K562 (cell line): ENCODE measurements around the gene ANXA3. TPM values are rescaled to one million over a fixed set of nuclear protein-coding genes. Genes with fewer than 3 reads are reported as not detected.
A peak's percentile ranks its signal among the peaks of the same experiment; 100 is the strongest.

Experiments
- CBX5 ChIP-seq: IDR thresholded peaks from 2 replicates; pipeline ENCODE4 v1.6.1; 2014; ENCODE audit warnings: low read depth, borderline replicate concordance
- CSDE1 ChIP-seq, 2 experiments: fragments of 450-650 bp; IDR thresholded peaks; 2 replicates each; pipeline ENCODE4 v1.6.1; 2016; ENCODE audit warnings: mild to moderate bottlenecking in 1 of 2
- CTCFL ChIP-seq: IDR thresholded peaks from 2 replicates; pipeline ENCODE4 v1.6.1; 2011; ENCODE audit warnings: borderline replicate concordance, low read depth, mild to moderate bottlenecking, moderate library complexity, low read length; ENCODE audit not compliant: insufficient read depth, poor library complexity, severe bottlenecking
- DDX20 ChIP-seq: fragments of 450-650 bp; IDR thresholded peaks from 2 replicates; pipeline ENCODE4 v1.6.1; 2016; ENCODE audit warnings: missing genetic modification characterization, low read depth, mild to moderate bottlenecking, missing compliant biosample characterization, moderate library complexity
- DNMT1 ChIP-seq: fragments of 450-650 bp; IDR thresholded peaks from 2 replicates; pipeline ENCODE4 v1.6.1; 2016; ENCODE audit warnings: antibody characterized with exemption, mild to moderate bottlenecking
- ETS2 ChIP-seq: IDR thresholded peaks from 2 replicates; pipeline ENCODE4 v1.6.1; 2016; ENCODE audit warnings: borderline replicate concordance, missing genetic modification characterization, mild to moderate bottlenecking, moderate library complexity, missing compliant biosample characterization; ENCODE audit not compliant: poor library complexity, severe bottlenecking
- HDAC8 ChIP-seq: fragments of 450-650 bp; IDR thresholded peaks from 2 replicates; pipeline ENCODE4 v1.6.1; 2016; ENCODE audit warnings: mild to moderate bottlenecking, missing genetic modification characterization, moderate library complexity, missing compliant biosample characterization
- KLF6 ChIP-seq: fragments of 250-450 bp; sonication (Bioruptor Pico); IDR thresholded peaks from 2 replicates; pipeline ENCODE4 v1.4.0; 2020; ENCODE audit warnings: mild to moderate bottlenecking, moderate library complexity, borderline replicate concordance
- NR2C2 ChIP-seq, 2 experiments: fragments of 200-800 bp in 1 of 2; sonication (Bioruptor generic) in 1 of 2; sonication (generic) in 1 of 2; formaldehyde crosslinking in 1 of 2; IDR thresholded peaks; 2 replicates each; pipeline versions ENCODE4 v1.6.1 to v1.8.0; 2016 to 2022; ENCODE audit warnings: mild to moderate bottlenecking in 1 of 2, missing compliant biosample characterization in 1 of 2, missing genetic modification characterization in 1 of 2, missing genetic modification reagents in 1 of 2
- NRF1 ChIP-seq, 2 experiments: fragments of 450-650 bp; IDR thresholded peaks in 1 of 2; conservative IDR thresholded peaks in 1 of 2; 2 replicates each; pipeline ENCODE4 v1.6.1; 2014; ENCODE audit warnings: mild to moderate bottlenecking in 2 of 2
- POLR3G ChIP-seq: IDR thresholded peaks from 2 replicates; pipeline ENCODE4 v1.6.1; 2011; ENCODE audit not compliant: insufficient read length, insufficient replicate concordance; ENCODE audit errors: extremely low read depth
- PPARD ChIP-seq: fragments of 250-450 bp; sonication (Bioruptor Pico); IDR thresholded peaks from 2 replicates; pipeline ENCODE4 v1.8.0; 2022; ENCODE audit warnings: inconsistent platforms, mild to moderate bottlenecking, moderate library complexity
- PTBP1 ChIP-seq: fragments of 200-400 bp; formaldehyde crosslinking; IDR thresholded peaks from 2 replicates; pipeline ENCODE4 v1.6.1; 2017; ENCODE audit warnings: low read depth, low read length
- PTRF ChIP-seq: fragments of 450-650 bp; IDR thresholded peaks from 2 replicates; pipeline ENCODE4 v1.6.1; 2016; ENCODE audit warnings: mild to moderate bottlenecking, missing genetic modification characterization, missing compliant biosample characterization
- SIRT6 ChIP-seq: IDR thresholded peaks from one replicate; pipeline ENCODE4 v1.6.1; 2012; ENCODE audit warnings: low read depth, mild to moderate bottlenecking, control low read depth, inconsistent platforms, low read length, moderate library complexity
- SMARCB1 ChIP-seq: IDR thresholded peaks from 2 replicates; pipeline ENCODE4 v1.6.1; 2011; ENCODE audit warnings: improper control_type of control experiment, low read depth; ENCODE audit not compliant: insufficient read length
- SRSF1 ChIP-seq: fragments of 200-400 bp; formaldehyde crosslinking; IDR thresholded peaks from 2 replicates; pipeline ENCODE4 v1.6.1; 2017; ENCODE audit warnings: mild to moderate bottlenecking, low read depth, low read length, moderate library complexity
- STAT5A ChIP-seq: IDR thresholded peaks from 2 replicates; pipeline ENCODE4 v1.6.1; 2012; ENCODE audit warnings: low read length, inconsistent platforms, borderline replicate concordance
- TAF15 ChIP-seq: fragments of 200-400 bp; formaldehyde crosslinking; IDR thresholded peaks from 2 replicates; pipeline ENCODE4 v1.6.1; 2017; ENCODE audit warnings: mild to moderate bottlenecking, low read depth, low read length, moderate library complexity
- USF1 ChIP-seq: sonication (generic); formaldehyde crosslinking; IDR thresholded peaks from 2 replicates; pipeline ENCODE4 v1.9.0; 2022; ENCODE audit warnings: mild to moderate bottlenecking, missing genetic modification reagents
- ZNF140 ChIP-seq: fragments of 250-450 bp; sonication (Bioruptor Pico); IDR thresholded peaks from 2 replicates; pipeline ENCODE4 v1.8.0; 2021; ENCODE audit warnings: moderate library complexity, mild to moderate bottlenecking, inconsistent platforms
- ZNF780A ChIP-seq: fragments of 250-450 bp; sonication (Bioruptor Pico); IDR thresholded peaks from 2 replicates; pipeline ENCODE4 v1.5.0; 2021; ENCODE audit warnings: mild to moderate bottlenecking
- ZNF785 ChIP-seq: fragments of 250-450 bp; sonication (Bioruptor Pico); IDR thresholded peaks from 2 replicates; pipeline ENCODE4 v1.4.0; 2020; ENCODE audit warnings: mild to moderate bottlenecking
- polyA plus RNA-seq, 8 experiments: library from polyadenylated mRNA; depleted of rRNA in 4 of 8; stranded (reverse) in 5 of 8; unstranded in 3 of 8; fragments of >200 nt; fragmentation: Nextera tagmentation in 2 of 8; fragmentation: Illumina TruSeq in 1 of 8; extraction: Ambion mirVana in 2 of 8; extraction: Trizol in 1 of 8; gene quantifications; 2 replicates each; pipeline versions ENCODE4 v1.2.1 to v1.2.3, GENCODE V29; 2011 to 2014; ENCODE audit warnings: inconsistent platforms in 1 of 8, missing spikeins in 1 of 8
- total RNA-seq, 7 experiments: library from RNA; depleted of rRNA in 6 of 7; stranded (reverse); fragments of >200 nt in 6 of 7; fragmentation: Illumina TruSeq in 2 of 7; extraction: Trizol in 2 of 7; gene quantifications; 2 replicates each; pipeline versions ENCODE4 v1.2.1 to v1.2.3, GENCODE V29; 2011 to 2021; ENCODE audit warnings: low replicate concordance in 1 of 7
- TF ChIP-seq, protein P1 (sequence below): sonication (generic); formaldehyde crosslinking; IDR thresholded peaks from 2 replicates; pipeline ENCODE4 v1.8.0; 2022; ENCODE audit warnings: mild to moderate bottlenecking, missing genetic modification reagents
- TF ChIP-seq, protein P2 (sequence below): fragments of 450-650 bp; IDR thresholded peaks from one replicate; pipeline ENCODE4 v1.6.1; 2018; ENCODE audit warnings: mild to moderate bottlenecking, moderate library complexity; ENCODE audit not compliant: partially characterized antibody

Gene ANXA3
- total and polyA plus RNA-seq, 9 of the 15 experiments (the other 6 are each of a cell fraction or from before 2014, with no cell fraction given) = 6.3 to 15.5 (median 9.8) TPM

DNA sequence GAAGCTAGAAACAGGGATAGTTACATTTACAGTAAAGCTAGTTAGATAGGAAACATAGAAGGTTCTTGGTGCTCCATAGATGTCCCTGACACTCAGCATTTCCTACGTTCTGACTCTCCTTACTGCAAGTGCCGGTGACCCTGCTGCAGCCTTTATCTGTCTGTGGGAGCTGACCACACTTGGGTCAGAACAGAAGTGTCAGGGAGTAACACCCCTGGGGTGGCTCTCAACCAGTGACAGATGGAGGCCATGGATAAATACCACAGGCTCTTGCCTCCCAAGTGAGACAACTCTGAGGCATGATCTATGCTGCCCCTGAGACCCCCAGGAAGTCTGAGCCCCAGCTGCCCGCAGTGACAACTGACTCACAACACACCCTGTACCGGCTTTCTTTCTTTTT lies 69.8 kb downstream of the ANXA3 start (continued):
- TF ChIP-seq, protein P1, sequence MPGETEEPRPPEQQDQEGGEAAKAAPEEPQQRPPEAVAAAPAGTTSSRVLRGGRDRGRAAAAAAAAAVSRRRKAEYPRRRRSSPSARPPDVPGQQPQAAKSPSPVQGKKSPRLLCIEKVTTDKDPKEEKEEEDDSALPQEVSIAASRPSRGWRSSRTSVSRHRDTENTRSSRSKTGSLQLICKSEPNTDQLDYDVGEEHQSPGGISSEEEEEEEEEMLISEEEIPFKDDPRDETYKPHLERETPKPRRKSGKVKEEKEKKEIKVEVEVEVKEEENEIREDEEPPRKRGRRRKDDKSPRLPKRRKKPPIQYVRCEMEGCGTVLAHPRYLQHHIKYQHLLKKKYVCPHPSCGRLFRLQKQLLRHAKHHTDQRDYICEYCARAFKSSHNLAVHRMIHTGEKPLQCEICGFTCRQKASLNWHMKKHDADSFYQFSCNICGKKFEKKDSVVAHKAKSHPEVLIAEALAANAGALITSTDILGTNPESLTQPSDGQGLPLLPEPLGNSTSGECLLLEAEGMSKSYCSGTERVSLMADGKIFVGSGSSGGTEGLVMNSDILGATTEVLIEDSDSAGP (CRISPR knock-in tag) = no peak
- TF ChIP-seq ETS2 (tag) = no peak
- TF ChIP-seq, protein P2, sequence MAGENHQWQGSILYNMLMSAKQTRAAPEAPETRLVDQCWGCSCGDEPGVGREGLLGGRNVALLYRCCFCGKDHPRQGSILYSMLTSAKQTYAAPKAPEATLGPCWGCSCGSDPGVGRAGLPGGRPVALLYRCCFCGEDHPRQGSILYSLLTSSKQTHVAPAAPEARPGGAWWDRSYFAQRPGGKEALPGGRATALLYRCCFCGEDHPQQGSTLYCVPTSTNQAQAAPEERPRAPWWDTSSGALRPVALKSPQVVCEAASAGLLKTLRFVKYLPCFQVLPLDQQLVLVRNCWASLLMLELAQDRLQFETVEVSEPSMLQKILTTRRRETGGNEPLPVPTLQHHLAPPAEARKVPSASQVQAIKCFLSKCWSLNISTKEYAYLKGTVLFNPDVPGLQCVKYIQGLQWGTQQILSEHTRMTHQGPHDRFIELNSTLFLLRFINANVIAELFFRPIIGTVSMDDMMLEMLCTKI = no peak
- no peak for TF ChIP-seq HDAC8 (tag)
- no peak for TF ChIP-seq SRSF1
- peak; percentile 87 for TF ChIP-seq STAT5A
- no peak for TF ChIP-seq PTBP1
- TF ChIP-seq PPARD (CRISPR knock-in tag) = no peak
- TF ChIP-seq TAF15 = no peak
- no peak for TF ChIP-seq CBX5
- TF ChIP-seq NRF1 (conservative IDR thresholded peaks at IDR 0.05 in 1 of 2, IDR thresholded peaks at IDR 0.05 in 1 of 2) = no peak
- no peak for TF ChIP-seq SIRT6
- no peak for TF ChIP-seq ZNF780A (CRISPR knock-in tag)
- no peak for TF ChIP-seq NR2C2 (CRISPR knock-in tag; IDR thresholded peaks at IDR 0.05)
- TF ChIP-seq NR2C2 (tag; IDR thresholded peaks at IDR 0.05) = peak; percentile 38
- TF ChIP-seq DDX20 (tag) = no peak
- TF ChIP-seq CSDE1 (IDR thresholded peaks at IDR 0.05) = no peak
- no peak for TF ChIP-seq ZNF785 (CRISPR knock-in tag)
- no peak for TF ChIP-seq PTRF (tag)
- no peak for TF ChIP-seq DNMT1
- no peak for TF ChIP-seq KLF6 (CRISPR knock-in tag)
- TF ChIP-seq ZNF140 (CRISPR knock-in tag) = no peak
- TF ChIP-seq POLR3G = no peak
- no peak for TF ChIP-seq SMARCB1
- TF ChIP-seq USF1 (CRISPR knock-in tag) = no peak
- TF ChIP-seq CTCFL = no peak
